ENCODE data around the gene VWA5B1. TPM values are rescaled to one million over a fixed set of nuclear protein-coding genes. Genes with fewer than 3 reads are reported as not detected.

VWA5B1 gene
- not detected in 2 replicates for total RNA-seq

GRCh38 chr1:20290624-20291597, at the start of gene VWA5B1:
Gene VWA5B1, plus strand, starts transcription at chr1:20290875. Its CDS starts 19,727 bp downstream, at chr1:20310602.

Other genes starting within 250 kb of the VWA5B1 start
- 7.5 TPM in 1 of 2 replicates, not detected in the other for gene PLA2G5, start 220.7 kb upstream of the VWA5B1 start, total RNA-seq
- not detected in 2 replicates for gene PLA2G2D, start 171.3 kb upstream of the VWA5B1 start, total RNA-seq
- not detected in 2 replicates for gene PLA2G2F, start 151.6 kb upstream of the VWA5B1 start, total RNA-seq
- gene UBXN10, start 104.8 kb upstream of the VWA5B1 start, total RNA-seq = under 0.01 TPM in 1 of 2 replicates, not detected in the other
- gene PLA2G2C, start 104.4 kb upstream of the VWA5B1 start, total RNA-seq = not detected in 2 replicates
- 5.1 and 6.9 TPM in 2 replicates for gene CAMK2N1, start 195.3 kb downstream of the VWA5B1 start, total RNA-seq
- 23.1 and 33.5 TPM in 2 replicates for gene MUL1, start 217.3 kb downstream of the VWA5B1 start, total RNA-seq